GM12874 (cell line): ENCODE data around the gene SNTG2.

Source experiments
- TF ChIP-seq, protein P1 (sequence below): IDR thresholded peaks from 2 replicates; pipeline ENCODE4 v1.5.1; 2011; ENCODE audit warnings: low read depth, mild to moderate bottlenecking, control low read depth, low read length, moderate library complexity; ENCODE audit not compliant: insufficient read depth

SNTG2 gene

DNA sequence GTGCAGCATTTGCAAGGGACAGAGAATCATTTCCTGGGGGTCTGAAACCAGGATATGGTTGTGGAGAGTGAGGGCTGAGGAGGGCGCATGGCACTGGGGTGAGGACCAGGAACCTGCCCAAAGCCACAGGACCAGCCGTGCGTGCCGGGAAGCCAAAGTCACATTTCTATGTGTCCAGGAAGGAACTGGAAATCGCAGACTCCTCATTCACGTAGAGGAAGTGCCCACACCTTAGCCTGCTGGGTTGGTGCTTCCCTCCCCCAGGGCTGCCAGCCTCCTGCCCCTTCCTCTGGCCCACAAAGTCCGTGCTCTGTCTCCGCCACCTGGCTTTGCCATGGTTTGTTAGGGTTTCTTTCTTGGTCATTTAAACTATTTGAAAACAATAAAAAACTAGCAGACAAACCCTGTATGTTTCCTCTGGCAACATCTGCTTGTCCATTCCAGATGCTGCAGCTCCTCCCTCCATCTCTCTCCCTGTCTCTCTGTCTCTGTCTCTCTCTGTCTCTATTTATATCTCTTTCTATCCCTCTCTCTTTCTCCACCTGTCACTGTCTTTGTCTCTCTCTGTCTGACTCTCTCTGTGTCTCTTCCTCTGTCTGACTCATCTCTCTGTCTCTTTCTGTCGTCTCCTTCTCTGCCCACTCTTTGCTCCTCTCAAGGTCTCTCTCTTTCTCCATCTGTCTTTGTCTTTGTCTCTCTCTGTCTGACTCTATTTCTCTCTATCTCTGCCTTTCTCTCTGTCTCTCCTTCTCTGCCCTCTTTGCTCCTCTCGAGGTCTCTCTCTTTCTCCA lies 299.4 kb downstream of the SNTG2 start:
- TF ChIP-seq, protein P1, sequence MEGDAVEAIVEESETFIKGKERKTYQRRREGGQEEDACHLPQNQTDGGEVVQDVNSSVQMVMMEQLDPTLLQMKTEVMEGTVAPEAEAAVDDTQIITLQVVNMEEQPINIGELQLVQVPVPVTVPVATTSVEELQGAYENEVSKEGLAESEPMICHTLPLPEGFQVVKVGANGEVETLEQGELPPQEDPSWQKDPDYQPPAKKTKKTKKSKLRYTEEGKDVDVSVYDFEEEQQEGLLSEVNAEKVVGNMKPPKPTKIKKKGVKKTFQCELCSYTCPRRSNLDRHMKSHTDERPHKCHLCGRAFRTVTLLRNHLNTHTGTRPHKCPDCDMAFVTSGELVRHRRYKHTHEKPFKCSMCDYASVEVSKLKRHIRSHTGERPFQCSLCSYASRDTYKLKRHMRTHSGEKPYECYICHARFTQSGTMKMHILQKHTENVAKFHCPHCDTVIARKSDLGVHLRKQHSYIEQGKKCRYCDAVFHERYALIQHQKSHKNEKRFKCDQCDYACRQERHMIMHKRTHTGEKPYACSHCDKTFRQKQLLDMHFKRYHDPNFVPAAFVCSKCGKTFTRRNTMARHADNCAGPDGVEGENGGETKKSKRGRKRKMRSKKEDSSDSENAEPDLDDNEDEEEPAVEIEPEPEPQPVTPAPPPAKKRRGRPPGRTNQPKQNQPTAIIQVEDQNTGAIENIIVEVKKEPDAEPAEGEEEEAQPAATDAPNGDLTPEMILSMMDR: no peak

DNA sequence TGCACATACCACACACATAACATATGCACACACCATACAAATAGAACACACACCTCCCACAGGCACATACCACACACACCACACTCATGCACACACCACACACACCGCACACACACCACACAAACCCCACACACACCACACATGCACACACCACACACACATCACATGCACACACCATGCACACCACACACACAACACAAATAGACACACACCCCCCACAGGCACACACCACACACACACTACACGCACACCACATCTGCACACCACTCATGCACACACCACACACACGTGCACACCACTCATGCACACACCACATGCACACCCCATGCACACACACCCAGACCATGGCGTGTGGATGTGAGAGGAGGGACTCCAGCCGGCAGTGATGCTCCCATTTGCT lies 300.9 kb downstream of the SNTG2 start:
- TF ChIP-seq, protein P1: no peak

DNA sequence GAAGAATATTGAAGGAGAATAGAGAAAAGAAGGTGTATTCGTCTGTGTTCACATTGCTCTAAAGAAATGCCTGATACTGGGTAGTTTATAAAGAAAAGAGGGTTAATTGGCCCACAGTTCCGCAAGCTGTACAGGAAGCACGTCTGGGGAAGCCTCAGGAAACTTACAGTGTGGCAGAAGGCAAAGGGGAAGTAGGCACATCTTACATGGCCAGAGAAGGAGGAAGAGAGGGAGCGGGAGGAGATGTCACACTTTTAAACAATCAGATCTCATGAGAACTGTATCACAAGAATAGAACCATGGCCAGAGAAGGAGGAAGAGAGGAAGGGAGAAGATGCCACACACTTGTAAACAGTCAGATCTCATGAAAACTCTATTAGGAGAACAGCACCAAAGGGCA lies 303.0 kb downstream of the SNTG2 start:
- TF ChIP-seq, protein P1: no peak

DNA sequence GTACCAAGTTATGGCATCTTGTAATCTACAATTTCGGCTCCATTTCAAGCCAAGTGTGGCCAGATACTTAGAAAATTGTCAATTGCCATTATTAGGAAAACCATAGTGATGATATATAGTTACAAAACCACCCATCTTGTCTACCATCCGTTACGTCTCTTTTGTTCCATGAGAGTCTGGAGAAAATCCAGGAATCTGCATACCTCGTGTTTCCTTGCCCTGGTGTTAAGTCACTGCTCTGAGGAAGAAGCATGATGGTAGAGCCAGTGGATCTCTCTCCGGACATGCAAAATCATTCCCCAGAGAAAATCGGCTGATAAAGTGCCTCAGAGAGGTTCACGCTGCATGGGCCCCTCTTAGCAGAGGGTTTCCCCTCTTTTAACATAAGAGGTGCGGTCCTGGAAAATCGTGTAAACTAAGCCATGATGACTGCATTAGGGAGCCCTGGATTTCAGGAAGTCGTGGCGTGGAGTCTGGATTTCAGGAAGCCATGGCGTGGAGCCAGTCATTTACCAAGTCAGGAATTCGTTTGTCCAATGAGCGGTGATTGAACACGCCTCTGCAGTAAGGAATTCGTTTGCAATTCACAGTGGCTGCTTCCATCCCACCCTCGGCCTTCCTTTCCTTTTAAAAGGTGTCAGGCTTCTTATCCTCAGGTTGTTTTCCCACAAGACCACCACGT lies 304.2 kb downstream of the SNTG2 start:
- TF ChIP-seq, protein P1: no peak

DNA sequence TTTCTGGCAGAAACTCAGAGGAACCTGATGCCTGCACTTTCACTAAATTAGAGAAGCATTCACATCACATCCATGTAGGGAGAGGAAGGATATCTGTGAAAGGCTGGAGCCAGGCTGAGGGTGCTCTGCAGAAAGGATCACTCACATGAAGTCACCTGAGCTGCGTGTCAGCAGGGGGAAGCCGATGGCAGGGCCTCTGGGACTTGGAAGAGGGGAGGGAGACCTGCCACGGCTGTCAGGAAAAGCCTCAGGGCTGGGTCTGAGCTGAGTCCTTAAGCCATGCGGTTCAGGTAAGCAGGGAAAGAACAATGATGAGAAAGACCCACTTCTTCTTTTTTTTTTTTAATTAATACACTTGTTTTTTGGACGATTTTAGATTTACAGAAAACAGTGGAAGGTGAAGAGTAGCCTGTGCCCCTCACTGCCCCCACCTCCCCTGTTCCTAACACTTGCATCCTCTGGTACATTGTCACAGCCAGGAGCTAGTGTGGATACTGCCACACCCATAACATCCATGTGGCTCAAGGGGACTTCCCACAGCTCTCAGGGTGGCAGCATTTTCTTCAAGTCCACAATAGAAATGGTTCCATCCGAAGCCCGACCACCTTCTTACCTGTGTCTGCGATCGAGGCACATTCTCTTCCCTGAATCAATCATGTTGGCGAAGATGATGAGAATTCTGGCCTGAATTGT lies 306.1 kb downstream of the SNTG2 start:
- TF ChIP-seq, protein P1: no peak

DNA sequence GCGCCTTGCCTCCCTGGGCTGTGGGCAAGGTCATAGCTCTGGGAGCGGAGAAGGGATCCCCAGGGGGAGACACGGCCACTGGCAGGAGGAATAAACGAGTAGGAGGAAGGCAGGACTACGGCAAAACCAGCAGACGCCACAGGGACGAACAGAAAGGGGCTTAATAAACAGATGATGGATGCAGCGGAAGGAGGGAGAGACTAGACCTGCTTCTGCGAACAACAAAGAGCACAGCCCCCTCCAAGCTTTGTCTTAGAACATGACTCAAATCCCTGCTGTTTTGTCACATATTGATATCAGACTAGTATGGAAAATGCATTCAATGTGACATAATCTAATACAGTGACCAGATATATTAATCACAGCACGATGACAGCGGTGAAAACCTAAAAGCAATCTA lies 306.7 kb downstream of the SNTG2 start:
- TF ChIP-seq, protein P1: no peak

DNA sequence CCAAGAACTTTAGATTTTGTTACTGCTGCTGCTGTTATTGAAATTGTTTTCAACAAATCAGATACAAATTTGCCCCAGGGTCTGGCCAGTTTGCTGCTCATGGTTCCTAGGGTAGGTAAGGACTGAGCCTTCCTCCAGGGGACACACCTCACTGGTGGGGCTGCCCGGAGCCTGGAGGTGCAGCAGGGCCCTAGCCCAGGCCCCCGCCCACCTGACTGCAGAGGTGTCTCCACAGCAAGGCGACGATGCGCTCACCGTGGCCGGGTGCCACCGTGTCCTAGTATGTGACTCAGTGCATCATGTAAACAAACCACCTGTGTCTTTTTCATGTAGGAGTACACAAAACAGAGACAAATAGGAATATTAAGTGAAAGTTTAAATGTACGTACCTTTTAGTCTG lies 309.1 kb downstream of the SNTG2 start:
- TF ChIP-seq, protein P1: no peak
